A673 (cell line): ENCODE measurements around the gene SSX2.
"Not testable (repeated sequence)": the region's sequence is repeated elsewhere in the genome, so short reads cannot be mapped to it uniquely, and the experiment has no call there.

Source experiments
- EZH2 ChIP-seq: fragments of 200-600 bp; sonication (generic); IDR thresholded peaks from 2 replicates; pipeline ENCODE4 v1.6.1; 2017; ENCODE audit warnings: borderline replicate concordance, low read depth, mild to moderate bottlenecking, mixed read lengths, antibody characterized with exemption, low read length; ENCODE audit not compliant: poor library complexity, severe bottlenecking
- TF ChIP-seq, protein P1 (sequence below): fragments of 300-800, 200-600 bp; sonication (generic); conservative IDR thresholded peaks from 2 replicates; pipeline ENCODE4 v1.5.1; 2017; ENCODE audit warnings: low read depth, mild to moderate bottlenecking, antibody characterized with exemption, low read length, moderate library complexity, mixed read lengths

DNA sequence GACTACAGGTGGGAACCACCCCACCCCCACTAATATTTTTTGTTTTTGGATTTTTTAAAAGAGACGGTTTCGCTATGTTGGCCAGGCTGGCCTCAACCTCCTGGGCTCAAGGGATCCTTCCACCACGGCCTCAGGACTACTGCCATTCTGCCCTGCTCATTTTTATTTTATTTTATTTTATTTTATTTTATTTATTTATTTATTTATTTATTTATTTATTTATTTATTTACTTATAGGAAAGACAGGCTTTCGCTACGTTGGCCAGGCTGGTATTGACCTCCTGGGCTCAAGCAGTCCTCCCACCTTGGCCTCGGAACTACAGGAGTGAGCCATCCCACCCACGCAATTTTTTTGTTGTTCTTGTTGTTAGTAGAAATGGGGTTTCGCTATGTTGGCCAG, 51.5 kb downstream of the SSX2 start:
- TF ChIP-seq, protein P1, sequence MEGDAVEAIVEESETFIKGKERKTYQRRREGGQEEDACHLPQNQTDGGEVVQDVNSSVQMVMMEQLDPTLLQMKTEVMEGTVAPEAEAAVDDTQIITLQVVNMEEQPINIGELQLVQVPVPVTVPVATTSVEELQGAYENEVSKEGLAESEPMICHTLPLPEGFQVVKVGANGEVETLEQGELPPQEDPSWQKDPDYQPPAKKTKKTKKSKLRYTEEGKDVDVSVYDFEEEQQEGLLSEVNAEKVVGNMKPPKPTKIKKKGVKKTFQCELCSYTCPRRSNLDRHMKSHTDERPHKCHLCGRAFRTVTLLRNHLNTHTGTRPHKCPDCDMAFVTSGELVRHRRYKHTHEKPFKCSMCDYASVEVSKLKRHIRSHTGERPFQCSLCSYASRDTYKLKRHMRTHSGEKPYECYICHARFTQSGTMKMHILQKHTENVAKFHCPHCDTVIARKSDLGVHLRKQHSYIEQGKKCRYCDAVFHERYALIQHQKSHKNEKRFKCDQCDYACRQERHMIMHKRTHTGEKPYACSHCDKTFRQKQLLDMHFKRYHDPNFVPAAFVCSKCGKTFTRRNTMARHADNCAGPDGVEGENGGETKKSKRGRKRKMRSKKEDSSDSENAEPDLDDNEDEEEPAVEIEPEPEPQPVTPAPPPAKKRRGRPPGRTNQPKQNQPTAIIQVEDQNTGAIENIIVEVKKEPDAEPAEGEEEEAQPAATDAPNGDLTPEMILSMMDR = not testable (repeated sequence)
- not testable (repeated sequence) for TF ChIP-seq EZH2
